H1 (cell line): ENCODE measurements around the gene TAS1R3. TPM values are rescaled to one million over a fixed set of nuclear protein-coding genes. Genes with fewer than 3 reads are reported as not detected.

ENCODE experiments used
- CREB1 ChIP-seq: IDR thresholded peaks from 2 replicates; pipeline ENCODE4 v1.6.1; 2012; ENCODE audit warnings: inconsistent platforms
- polyA plus RNA-seq, 7 experiments: library from polyadenylated mRNA; depleted of rRNA in 3 of 7; stranded (reverse) in 5 of 7; unstranded in 2 of 7; fragments of >200 nt in 5 of 7; fragments of 200-250 nt in 2 of 7; gene quantifications; 1 replicate in 5 of 7; 2 replicates in 1 of 7; 4 replicates in 1 of 7; pipeline versions ENCODE4 v1.2.1 to v1.2.3, GENCODE V29; 2011 to 2013; ENCODE audit warnings: missing spikeins in 2 of 7, mixed read lengths in 2 of 7
- total RNA-seq: library from RNA; stranded (reverse); fragmentation: NEBNext Ultra II Directional; extraction: Animal tissue kit (Norgen Biotek cat#: 25700); gene quantifications from 2 replicates; pipeline ENCODE4 v1.2.1, GENCODE V29; 2021

Gene TAS1R3
- total and polyA plus RNA-seq, 2 of the 8 experiments (the other 6 are each of a cell fraction or from before 2014, with no cell fraction given) = 0.03 to 0.19 TPM

DNA sequence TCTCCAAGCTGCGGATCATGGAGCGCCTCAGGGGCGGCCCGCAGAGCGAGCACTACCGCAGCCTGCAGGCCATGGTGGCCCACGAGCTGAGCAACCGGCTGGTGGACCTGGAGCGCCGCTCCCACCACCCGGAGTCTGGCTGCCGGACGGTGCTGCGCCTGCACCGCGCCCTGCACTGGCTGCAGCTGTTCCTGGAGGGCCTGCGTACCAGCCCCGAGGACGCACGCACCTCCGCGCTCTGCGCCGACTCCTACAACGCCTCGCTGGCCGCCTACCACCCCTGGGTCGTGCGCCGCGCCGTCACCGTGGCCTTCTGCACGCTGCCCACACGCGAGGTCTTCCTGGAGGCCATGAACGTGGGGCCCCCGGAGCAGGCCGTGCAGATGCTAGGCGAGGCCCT lies 3.8 kb upstream of the TAS1R3 start (continued):
- no peak for TF ChIP-seq CREB1
